ENCODE data around the gene EFCAB6.

EFCAB6 gene

GRCh38 chr22:43750751-43751150 lies 61.4 kb downstream of the EFCAB6 start:
- DNase-seq (no peak), ATAC-seq (ENCODE audit: insufficient read depth, low read depth) (no peak)
- Histone ChIP-seq H3K9ac (ENCODE audit: low read depth, low read length) (no peak overlapping the region), H3K9me3 (ENCODE audit: insufficient read depth, low read length, severe bottlenecking) (no peaks in the 10 kb centered on the region), H3K4me3 (ENCODE audit: low read depth in 1 of 2, low read length in 2 of 2) (no peak overlapping the region), H3K4me2 (ENCODE audit: insufficient read depth, low read length) (no peak overlapping the region), H3K36me3 (ENCODE audit: insufficient read depth, low read length) (no peaks in the 10 kb centered on the region), H3K27ac (ENCODE audit: low read length) (no peak overlapping the region), H3K4me1 (ENCODE audit: insufficient read depth, low read length) (no peaks in the 10 kb centered on the region), H3K27me3 (ENCODE audit: insufficient read depth, low read length, poor library complexity) (peaks cover 7% of the 10 kb centered on the region), H4K20me1 (ENCODE audit: insufficient read depth, low read length) (peaks cover 3% of the 10 kb centered on the region; the same call in 1 of the 2 replicates), H2AFZ (ENCODE audit: low read depth, low read length) (no peak overlapping the region), H3K79me2 (ENCODE audit: insufficient read depth, low read length) (no peaks in the 10 kb centered on the region)
- TF ChIP-seq CTCF (IDR thresholded peaks at IDR 0.05; ENCODE audit: borderline replicate concordance, extremely low read depth, low read length, poor library complexity, severe bottlenecking) (no peak), EZH2 (IDR thresholded peaks at IDR 0.05; ENCODE audit: borderline replicate concordance, low read depth, low read length, severe bottlenecking) (no peak)

DNA sequence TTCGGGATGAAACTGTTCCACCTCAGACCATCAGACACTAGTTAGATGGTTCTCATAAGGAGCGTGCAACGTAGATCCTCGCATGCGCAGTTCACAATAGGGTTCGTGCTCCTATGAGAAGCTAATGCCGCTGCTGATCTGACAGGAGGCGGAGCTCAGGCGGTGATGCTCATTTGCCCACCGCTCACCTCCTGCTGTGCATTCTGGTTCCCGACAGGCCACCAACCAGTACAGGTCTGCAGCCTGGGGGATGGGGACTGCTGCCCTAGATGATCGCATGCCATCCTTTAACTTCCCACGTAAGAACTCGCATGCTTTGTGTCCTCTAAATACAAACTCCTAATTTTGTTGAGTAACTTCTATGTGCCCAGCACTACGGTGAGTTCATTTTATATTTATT lies 62.6 kb downstream of the EFCAB6 start:
- TF ChIP-seq CTCF (IDR thresholded peaks at IDR 0.05; ENCODE audit: borderline replicate concordance, extremely low read depth, low read length, poor library complexity, severe bottlenecking) (no peak), EZH2 (IDR thresholded peaks at IDR 0.05; ENCODE audit: borderline replicate concordance, low read depth, low read length, severe bottlenecking) (no peak)
- ATAC-seq (ENCODE audit: insufficient read depth, low read depth) (no peak), DNase-seq (no peak)
- Histone ChIP-seq H3K4me2 (ENCODE audit: insufficient read depth, low read length) (no peak overlapping the region), H3K9ac (ENCODE audit: low read depth, low read length) (no peak overlapping the region), H2AFZ (ENCODE audit: low read depth, low read length) (no peak overlapping the region), H3K4me1 (ENCODE audit: insufficient read depth, low read length) (no peaks in the 10 kb centered on the region), H3K36me3 (ENCODE audit: insufficient read depth, low read length) (no peaks in the 10 kb centered on the region), H3K27me3 (ENCODE audit: insufficient read depth, low read length, poor library complexity) (peaks cover 6% of the 10 kb centered on the region), H3K79me2 (ENCODE audit: insufficient read depth, low read length) (no peaks in the 10 kb centered on the region), H4K20me1 (ENCODE audit: insufficient read depth, low read length) (peaks cover 3% of the 10 kb centered on the region; the same call in 1 of the 2 replicates), H3K9me3 (ENCODE audit: insufficient read depth, low read length, severe bottlenecking) (no peaks in the 10 kb centered on the region), H3K27ac (ENCODE audit: low read length) (no peak overlapping the region), H3K4me3 (ENCODE audit: low read depth in 1 of 2, low read length in 2 of 2) (no peak overlapping the region)

- no peaks in the 10 kb centered on the region for H4K20me1 ChIP-seq (ENCODE audit: insufficient read depth, low read length)
- H3K79me2 ChIP-seq (ENCODE audit: insufficient read depth, low read length): no peaks in the 10 kb centered on the region
- no peak overlapping the region for H3K27ac ChIP-seq (ENCODE audit: low read length)
- H3K27me3 ChIP-seq (ENCODE audit: insufficient read depth, low read length, poor library complexity): peaks cover 3% of the 10 kb centered on the region
- TF ChIP-seq CTCF (IDR thresholded peaks at IDR 0.05; ENCODE audit: borderline replicate concordance, extremely low read depth, low read length, poor library complexity, severe bottlenecking): no peak
- no peak for TF ChIP-seq EZH2 (IDR thresholded peaks at IDR 0.05; ENCODE audit: borderline replicate concordance, low read depth, low read length, severe bottlenecking)
- no peak overlapping the region for H3K9ac ChIP-seq (ENCODE audit: low read depth, low read length)
- H3K4me1 ChIP-seq (ENCODE audit: insufficient read depth, low read length): no peaks in the 10 kb centered on the region
- H3K4me2 ChIP-seq (ENCODE audit: insufficient read depth, low read length): no peak overlapping the region
- ATAC-seq (ENCODE audit: insufficient read depth, low read depth) (no peak), DNase-seq (no peak)
- no peak overlapping the region for H3K4me3 ChIP-seq (ENCODE audit: low read depth in 1 of 2, low read length in 2 of 2)
- no peaks in the 10 kb centered on the region for H3K9me3 ChIP-seq (ENCODE audit: insufficient read depth, low read length, severe bottlenecking)
- H2AFZ ChIP-seq (ENCODE audit: low read depth, low read length): no peak overlapping the region
- no peaks in the 10 kb centered on the region for H3K36me3 ChIP-seq (ENCODE audit: insufficient read depth, low read length)
Observed at GRCh38 chr22:43747877-43748276, 64.2 kb downstream of the EFCAB6 start.

DNA sequence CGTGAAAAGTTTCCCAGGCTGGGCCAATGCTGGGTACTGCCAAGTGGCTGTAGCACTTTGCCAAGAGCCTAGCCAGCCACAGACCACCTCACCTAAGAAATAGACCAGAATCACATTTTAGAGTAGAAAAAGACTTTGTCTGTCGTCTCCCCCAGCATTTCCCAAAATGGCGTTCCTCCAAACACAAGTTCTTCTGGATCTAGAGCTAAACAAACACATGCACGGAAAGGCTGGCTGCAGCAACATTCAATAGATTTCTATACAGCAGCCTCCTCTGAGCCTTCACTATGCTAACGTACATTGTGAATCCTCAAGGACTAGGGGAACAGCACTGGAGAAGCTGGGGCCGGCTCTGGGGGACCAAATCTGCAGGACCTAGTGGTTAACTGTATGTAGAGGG lies 65.0 kb downstream of the EFCAB6 start:
- no peak overlapping the region for H3K4me2 ChIP-seq (ENCODE audit: insufficient read depth, low read length)
- H3K36me3 ChIP-seq (ENCODE audit: insufficient read depth, low read length): no peaks in the 10 kb centered on the region

More for the DNA sequence above, 65.0 kb downstream of the EFCAB6 start:
- H3K27me3 ChIP-seq (ENCODE audit: insufficient read depth, low read length, poor library complexity): peaks cover 3% of the 10 kb centered on the region
- no peaks in the 10 kb centered on the region for H3K9me3 ChIP-seq (ENCODE audit: insufficient read depth, low read length, severe bottlenecking)
- TF ChIP-seq CTCF (IDR thresholded peaks at IDR 0.05; ENCODE audit: borderline replicate concordance, extremely low read depth, low read length, poor library complexity, severe bottlenecking) (no peak), EZH2 (IDR thresholded peaks at IDR 0.05; ENCODE audit: borderline replicate concordance, low read depth, low read length, severe bottlenecking) (no peak)
- no peak for DNase-seq
- H3K9ac ChIP-seq (ENCODE audit: low read depth, low read length): no peak overlapping the region
- H3K4me3 ChIP-seq (ENCODE audit: low read depth in 1 of 2, low read length in 2 of 2): no peak overlapping the region
- ATAC-seq (ENCODE audit: insufficient read depth, low read depth): no peak
- H3K4me1 ChIP-seq (ENCODE audit: insufficient read depth, low read length): no peaks in the 10 kb centered on the region
- H2AFZ ChIP-seq (ENCODE audit: low read depth, low read length): no peak overlapping the region
- no peak overlapping the region for H3K27ac ChIP-seq (ENCODE audit: low read length)
- H3K79me2 ChIP-seq (ENCODE audit: insufficient read depth, low read length): no peaks in the 10 kb centered on the region
- H4K20me1 ChIP-seq (ENCODE audit: insufficient read depth, low read length): no peaks in the 10 kb centered on the region
